ENCODE data around the gene DSE.
A peak's percentile ranks its signal among the peaks of the same experiment; 100 is the strongest.

Gene DSE

DNA sequence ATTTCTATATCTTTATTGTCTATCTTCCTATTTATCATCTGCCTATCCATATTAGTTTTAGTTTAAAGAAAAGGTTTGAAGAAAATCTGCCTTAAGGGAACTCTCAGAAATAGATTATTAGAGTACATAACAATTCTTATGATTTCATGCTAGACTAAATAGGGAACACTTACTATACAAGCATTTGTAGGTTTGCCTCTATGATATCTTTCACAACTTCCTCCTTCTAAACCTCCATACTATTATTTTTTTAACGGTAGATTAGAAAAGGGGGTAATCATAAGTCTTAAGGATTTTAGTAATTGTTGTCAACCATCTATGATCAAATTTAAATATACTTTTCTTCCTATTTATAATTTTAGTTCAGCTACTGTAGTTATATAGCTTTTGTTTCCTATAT lies 11.6 kb upstream of the DSE start:
- no peaks in the 10 kb centered on the region for H3K4me1 ChIP-seq (ENCODE audit: control insufficient read depth, insufficient read depth, low read length, poor library complexity, severe bottlenecking)
- H3K9me3 ChIP-seq (ENCODE audit: control insufficient read depth, low read length), result no peaks in the 10 kb centered on the region
- no peak for DNase-seq

GRCh38 chr6:116359835-116360234 lies 10.9 kb upstream of the DSE start:
- no peaks in the 10 kb centered on the region for H3K9me3 ChIP-seq (ENCODE audit: control insufficient read depth, low read length)
- no peak overlapping the region for H3K27ac ChIP-seq (ENCODE audit: insufficient read depth, low read length, poor library complexity, severe bottlenecking)
- no peaks in the 10 kb centered on the region for H3K27me3 ChIP-seq (replicated peaks; ENCODE audit: control insufficient read depth, insufficient read depth, low read length, poor library complexity, severe bottlenecking)
- H3K4me3 ChIP-seq (ENCODE audit: insufficient read depth, low read depth, low read length, poor library complexity, severe bottlenecking), result no peak overlapping the region
- no peaks in the 10 kb centered on the region for H3K36me3 ChIP-seq (ENCODE audit: control insufficient read depth, insufficient read depth, low read length)
- H3K4me1 ChIP-seq (ENCODE audit: control insufficient read depth, insufficient read depth, low read length, poor library complexity, severe bottlenecking), result no peaks in the 10 kb centered on the region
- DNase-seq, result no peak

More for the DNA sequence above, 11.6 kb upstream of the DSE start:
- no peak overlapping the region for H3K27ac ChIP-seq (ENCODE audit: insufficient read depth, low read length, poor library complexity, severe bottlenecking)
- H3K27me3 ChIP-seq (replicated peaks; ENCODE audit: control insufficient read depth, insufficient read depth, low read length, poor library complexity, severe bottlenecking), result no peaks in the 10 kb centered on the region
- no peaks in the 10 kb centered on the region for H3K36me3 ChIP-seq (ENCODE audit: control insufficient read depth, insufficient read depth, low read length)
- no peak overlapping the region for H3K4me3 ChIP-seq (ENCODE audit: insufficient read depth, low read depth, low read length, poor library complexity, severe bottlenecking)

DNA sequence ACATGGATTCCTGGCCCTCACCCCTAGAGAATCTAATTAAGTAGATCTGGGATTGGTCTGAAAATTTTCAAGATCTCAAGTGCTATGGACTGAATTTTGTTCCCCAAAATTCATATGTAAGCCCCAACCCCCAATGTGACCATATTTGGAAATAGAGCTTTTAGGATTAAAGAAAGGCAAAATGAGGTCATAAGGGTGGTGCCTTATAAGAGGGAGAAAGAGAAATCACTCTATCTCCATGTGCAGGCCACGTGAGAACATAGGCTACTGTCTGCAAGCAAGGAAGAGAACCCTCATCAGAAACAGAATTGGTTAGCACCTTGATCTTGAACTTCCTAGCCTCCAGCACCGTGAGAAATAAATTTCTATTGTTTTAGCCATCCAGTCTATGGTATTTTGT lies 8.5 kb upstream of the DSE start:
- H3K9me3 ChIP-seq (ENCODE audit: control insufficient read depth, low read length), result no peaks in the 10 kb centered on the region
- H3K4me1 ChIP-seq (ENCODE audit: control insufficient read depth, insufficient read depth, low read length, poor library complexity, severe bottlenecking), result no peaks in the 10 kb centered on the region
- H3K4me3 ChIP-seq (ENCODE audit: insufficient read depth, low read depth, low read length, poor library complexity, severe bottlenecking), result no peak overlapping the region
- no peaks in the 10 kb centered on the region for H3K36me3 ChIP-seq (ENCODE audit: control insufficient read depth, insufficient read depth, low read length)
- no peak for DNase-seq
- no peak overlapping the region for H3K27ac ChIP-seq (ENCODE audit: insufficient read depth, low read length, poor library complexity, severe bottlenecking)
- H3K27me3 ChIP-seq (replicated peaks; ENCODE audit: control insufficient read depth, insufficient read depth, low read length, poor library complexity, severe bottlenecking), result no peaks in the 10 kb centered on the region

- no peak for DNase-seq
- no peak overlapping the region for H3K27ac ChIP-seq (ENCODE audit: insufficient read depth, low read length, poor library complexity, severe bottlenecking)
- no peaks in the 10 kb centered on the region for H3K27me3 ChIP-seq (replicated peaks; ENCODE audit: control insufficient read depth, insufficient read depth, low read length, poor library complexity, severe bottlenecking)
- no peaks in the 10 kb centered on the region for H3K9me3 ChIP-seq (ENCODE audit: control insufficient read depth, low read length)
- no peak overlapping the region for H3K4me3 ChIP-seq (ENCODE audit: insufficient read depth, low read depth, low read length, poor library complexity, severe bottlenecking)
- H3K4me1 ChIP-seq (ENCODE audit: control insufficient read depth, insufficient read depth, low read length, poor library complexity, severe bottlenecking), result no peaks in the 10 kb centered on the region
- H3K36me3 ChIP-seq (ENCODE audit: control insufficient read depth, insufficient read depth, low read length), result no peaks in the 10 kb centered on the region
These were observed 7.0 kb upstream of the DSE start for GRCh38 chr6:116363759-116364158.

- H3K9me3 ChIP-seq (ENCODE audit: control insufficient read depth, low read length), result no peaks in the 10 kb centered on the region
- no peaks in the 10 kb centered on the region for H3K27me3 ChIP-seq (replicated peaks; ENCODE audit: control insufficient read depth, insufficient read depth, low read length, poor library complexity, severe bottlenecking)
- H3K36me3 ChIP-seq (ENCODE audit: control insufficient read depth, insufficient read depth, low read length), result no peaks in the 10 kb centered on the region
- DNase-seq, result no peak
- H3K4me3 ChIP-seq (ENCODE audit: insufficient read depth, low read depth, low read length, poor library complexity, severe bottlenecking), result no peak overlapping the region
- H3K27ac ChIP-seq (ENCODE audit: insufficient read depth, low read length, poor library complexity, severe bottlenecking), result no peak overlapping the region
- no peaks in the 10 kb centered on the region for H3K4me1 ChIP-seq (ENCODE audit: control insufficient read depth, insufficient read depth, low read length, poor library complexity, severe bottlenecking)
These were observed 6.4 kb upstream of the DSE start for GRCh38 chr6:116364321-116364720.

DNA sequence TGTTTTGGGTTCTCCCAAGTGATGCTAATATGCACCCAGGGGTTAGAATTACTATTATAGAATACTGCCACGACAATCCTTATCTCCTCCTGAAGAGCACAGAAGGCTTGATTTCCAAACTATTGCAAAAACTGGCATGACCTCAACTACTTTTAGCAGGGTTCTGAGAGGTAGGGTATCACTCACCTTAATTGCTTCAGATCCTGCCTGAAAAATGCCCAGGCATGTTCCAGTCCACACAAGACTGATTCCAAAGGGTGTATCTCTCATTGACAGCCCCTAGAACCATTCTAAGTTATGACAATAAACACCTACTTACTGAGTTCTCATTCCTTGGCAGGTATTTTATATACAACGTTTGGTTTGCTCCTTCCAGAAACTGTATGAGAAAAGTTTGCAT lies 5.0 kb upstream of the DSE start:
- no peak for DNase-seq
- Histone ChIP-seq H3K4me3 (ENCODE audit: insufficient read depth, low read depth, low read length, poor library complexity, severe bottlenecking) (no peak overlapping the region), H3K27ac (ENCODE audit: insufficient read depth, low read length, poor library complexity, severe bottlenecking) (no peak overlapping the region), H3K9me3 (ENCODE audit: control insufficient read depth, low read length) (no peaks in the 10 kb centered on the region), H3K36me3 (ENCODE audit: control insufficient read depth, insufficient read depth, low read length) (no peaks in the 10 kb centered on the region), H3K27me3 (replicated peaks; ENCODE audit: control insufficient read depth, insufficient read depth, low read length, poor library complexity, severe bottlenecking) (no peaks in the 10 kb centered on the region), H3K4me1 (ENCODE audit: control insufficient read depth, insufficient read depth, low read length, poor library complexity, severe bottlenecking) (peaks cover 4% of the 10 kb centered on the region)

DNA sequence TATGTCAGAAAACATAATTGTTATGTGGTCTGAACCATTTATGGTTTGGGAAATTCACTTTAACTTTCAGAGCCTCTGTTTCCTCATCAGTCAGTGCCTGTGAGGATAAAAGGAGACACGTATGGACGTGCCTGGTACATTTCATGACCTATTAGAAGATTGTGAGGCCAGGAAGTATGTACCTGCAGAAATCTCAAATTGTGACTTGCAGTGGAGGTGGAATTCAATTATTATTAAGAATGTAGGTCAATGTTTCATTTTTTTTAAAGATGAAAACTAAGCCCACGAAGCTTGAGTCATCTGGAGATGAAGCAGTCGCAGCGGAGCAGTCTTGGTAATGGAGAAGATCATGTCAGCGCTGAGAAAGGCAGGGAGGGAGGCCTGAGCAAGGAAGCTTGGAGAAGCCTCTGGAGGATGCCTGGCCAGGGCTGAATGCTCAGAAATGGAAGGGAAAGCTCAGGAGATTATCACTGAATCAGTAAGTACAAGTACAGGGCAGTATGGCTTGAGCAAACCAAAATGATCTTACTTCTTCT lies 3.9 kb upstream of the DSE start:
- Histone ChIP-seq H3K27ac (ENCODE audit: insufficient read depth, low read length, poor library complexity, severe bottlenecking) (no peak overlapping the region), H3K27me3 (replicated peaks; ENCODE audit: control insufficient read depth, insufficient read depth, low read length, poor library complexity, severe bottlenecking) (no peaks in the 10 kb centered on the region), H3K36me3 (ENCODE audit: control insufficient read depth, insufficient read depth, low read length) (no peaks in the 10 kb centered on the region), H3K4me3 (ENCODE audit: insufficient read depth, low read depth, low read length, poor library complexity, severe bottlenecking) (no peak overlapping the region), H3K4me1 (ENCODE audit: control insufficient read depth, insufficient read depth, low read length, poor library complexity, severe bottlenecking) (peaks cover 4% of the 10 kb centered on the region), H3K9me3 (ENCODE audit: control insufficient read depth, low read length) (no peaks in the 10 kb centered on the region)
- no peak for DNase-seq

GRCh38 chr6:116369540-116369939 lies 1.2 kb upstream of the DSE start:
- Histone ChIP-seq H3K4me1 (ENCODE audit: control insufficient read depth, insufficient read depth, low read length, poor library complexity, severe bottlenecking) (peaks cover 4% of the 10 kb centered on the region), H3K27me3 (replicated peaks; ENCODE audit: control insufficient read depth, insufficient read depth, low read length, poor library complexity, severe bottlenecking) (no peaks in the 10 kb centered on the region), H3K36me3 (ENCODE audit: control insufficient read depth, insufficient read depth, low read length) (no peaks in the 10 kb centered on the region), H3K4me3 (ENCODE audit: insufficient read depth, low read depth, low read length, poor library complexity, severe bottlenecking) (no peak overlapping the region), H3K9me3 (ENCODE audit: control insufficient read depth, low read length) (no peaks in the 10 kb centered on the region), H3K27ac (ENCODE audit: insufficient read depth, low read length, poor library complexity, severe bottlenecking) (no peak overlapping the region)
- DNase-seq, result no peak

- H3K9me3 ChIP-seq (ENCODE audit: control insufficient read depth, low read length), result no peaks in the 10 kb centered on the region
- DNase-seq, result no peak
- H3K36me3 ChIP-seq (ENCODE audit: control insufficient read depth, insufficient read depth, low read length), result no peaks in the 10 kb centered on the region
- H3K27me3 ChIP-seq (replicated peaks; ENCODE audit: control insufficient read depth, insufficient read depth, low read length, poor library complexity, severe bottlenecking), result no peaks in the 10 kb centered on the region
- peak overlapping the region; percentile 50 for H3K27ac ChIP-seq (ENCODE audit: insufficient read depth, low read length, poor library complexity, severe bottlenecking)
- H3K4me3 ChIP-seq (ENCODE audit: insufficient read depth, low read depth, low read length, poor library complexity, severe bottlenecking), result peak overlapping the region; percentile 75
- H3K4me1 ChIP-seq (ENCODE audit: control insufficient read depth, insufficient read depth, low read length, poor library complexity, severe bottlenecking), result peaks cover 4% of the 10 kb centered on the region
These were observed 585 bp upstream of the DSE start for GRCh38 chr6:116369964-116370759.

DNA sequence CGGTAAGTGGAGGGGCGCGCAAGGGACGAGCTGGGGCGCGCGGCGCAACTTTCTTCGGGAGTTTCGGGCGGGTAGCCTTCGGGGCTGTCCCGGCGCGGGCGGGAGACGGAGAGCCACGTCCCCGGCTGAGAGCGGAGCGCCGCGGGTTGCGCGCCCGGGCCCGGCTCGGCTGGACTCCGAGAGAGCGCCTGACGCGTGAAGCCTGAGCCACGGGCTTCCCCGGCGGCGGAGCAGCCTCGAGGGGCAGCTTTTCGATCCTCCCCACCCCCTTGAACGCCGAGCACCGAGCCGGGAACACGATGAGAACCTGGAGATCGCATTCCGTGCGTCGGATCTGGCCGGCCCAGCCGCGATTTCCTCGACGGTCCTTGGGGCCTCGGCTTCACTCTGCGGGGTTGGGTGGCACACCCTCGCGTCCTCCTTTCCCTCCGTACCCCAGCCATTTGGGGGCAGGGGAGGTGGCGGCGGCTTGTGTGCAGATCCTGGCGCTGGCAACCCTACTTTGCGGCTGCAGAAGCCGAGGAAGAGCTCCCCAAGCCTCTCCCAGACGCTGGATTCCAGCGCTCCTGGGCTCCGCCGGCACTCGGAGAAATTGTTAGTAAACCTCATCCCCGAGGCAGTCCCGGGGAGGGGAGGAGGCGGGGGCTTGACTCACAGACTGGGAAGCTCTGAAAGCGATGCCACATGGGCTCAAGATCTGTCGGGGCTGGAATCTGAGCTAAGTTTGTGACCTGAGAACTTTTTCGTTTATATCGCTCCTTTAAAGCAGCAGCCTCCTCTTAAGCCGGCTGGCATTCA lies 572 bp downstream of the DSE start:
- Histone ChIP-seq H3K27ac (ENCODE audit: insufficient read depth, low read length, poor library complexity, severe bottlenecking) (peak overlapping the region; percentile 50), H3K36me3 (ENCODE audit: control insufficient read depth, insufficient read depth, low read length) (no peaks in the 10 kb centered on the region), H3K27me3 (replicated peaks; ENCODE audit: control insufficient read depth, insufficient read depth, low read length, poor library complexity, severe bottlenecking) (no peaks in the 10 kb centered on the region), H3K4me1 (ENCODE audit: control insufficient read depth, insufficient read depth, low read length, poor library complexity, severe bottlenecking) (peaks cover 4% of the 10 kb centered on the region), H3K4me3 (ENCODE audit: insufficient read depth, low read depth, low read length, poor library complexity, severe bottlenecking) (peak overlapping the region; percentile 75), H3K9me3 (ENCODE audit: control insufficient read depth, low read length) (no peaks in the 10 kb centered on the region)
- DNase-seq, result peak in 2 of 3 donors; percentile 9 to 21

All from effector memory CD4-positive, alpha-beta T cell (primary cell).